ENCODE measurements around the gene NFKBIZ. TPM values are rescaled to one million over a fixed set of nuclear protein-coding genes. Genes with fewer than 3 reads are reported as not detected.

Gene NFKBIZ
- total RNA-seq, 1 donor from 2014 or later: 349 TPM

- intact Hi-C loops (cut with DNase I): no loop called here
- H3K9me3 ChIP-seq: no peaks in the 10 kb centered on the region
- H3K4me3 ChIP-seq: no peak overlapping the region
- H3K27ac ChIP-seq: no peak overlapping the region
- TF ChIP-seq CTCF (IDR thresholded peaks at IDR 0.05): no peak
- no peak for DNase-seq (ENCODE audit: low spot score in 2 of 2)
- no peaks in the 10 kb centered on the region for H3K27me3 ChIP-seq
- peaks cover 0 to 13% of the 10 kb centered on the region in 2 donors for H3K4me1 ChIP-seq
- H3K36me3 ChIP-seq: peaks cover 5 to 18% of the 10 kb centered on the region in 2 donors
Measured at GRCh38 chr3:101865751-101866509, 16.6 kb downstream of the NFKBIZ start.

- H3K27ac ChIP-seq: peak overlapping the region in 1 of 2 donors; percentile 15
- DNase-seq (ENCODE audit: low spot score in 2 of 2): no peak
- no peak for TF ChIP-seq CTCF (IDR thresholded peaks at IDR 0.05)
- no peak overlapping the region for H3K4me3 ChIP-seq
- H3K9me3 ChIP-seq: no peaks in the 10 kb centered on the region
- H3K27me3 ChIP-seq: no peaks in the 10 kb centered on the region
- intact Hi-C loops (cut with DNase I): no loop called here
- H3K36me3 ChIP-seq: peaks cover 0 to 4% of the 10 kb centered on the region in 2 donors
- H3K4me1 ChIP-seq: peaks cover 0 to 13% of the 10 kb centered on the region in 2 donors
Measured at GRCh38 chr3:101867511-101867910, 18.2 kb downstream of the NFKBIZ start.

- H3K27ac ChIP-seq: peak overlapping the region; percentile 2 to 15
- intact Hi-C loops (cut with DNase I): no loop called here
- no peak for TF ChIP-seq CTCF (IDR thresholded peaks at IDR 0.05)
Measured at GRCh38 chr3:101867996-101868395, 18.7 kb downstream of the NFKBIZ start.

GRCh38 chr3:101868534-101869464 lies 19.5 kb downstream of the NFKBIZ start:
- no peaks in the 10 kb centered on the region for H3K36me3 ChIP-seq
- H3K9me3 ChIP-seq: no peaks in the 10 kb centered on the region
- intact Hi-C loops (cut with DNase I): no loop called here
- DNase-seq (ENCODE audit: low spot score in 2 of 2): no peak
- H3K4me3 ChIP-seq: no peak overlapping the region
- no peaks in the 10 kb centered on the region for H3K27me3 ChIP-seq
- peak overlapping the region in 1 of 2 donors; percentile 2 for H3K27ac ChIP-seq
- peaks cover 0 to 13% of the 10 kb centered on the region in 2 donors for H3K4me1 ChIP-seq
- TF ChIP-seq CTCF (IDR thresholded peaks at IDR 0.05): no peak

More at GRCh38 chr3:101867996-101868395, 18.7 kb downstream of the NFKBIZ start:
- Histone ChIP-seq H3K27me3 (no peaks in the 10 kb centered on the region), H3K4me1 (peaks cover 0 to 13% of the 10 kb centered on the region in 2 donors), H3K9me3 (no peaks in the 10 kb centered on the region), H3K36me3 (peaks cover 0 to 4% of the 10 kb centered on the region in 2 donors), H3K4me3 (no peak overlapping the region)
- no peak for DNase-seq (ENCODE audit: low spot score in 2 of 2)

GRCh38 chr3:101870138-101870537 lies 20.8 kb downstream of the NFKBIZ start:
- no peak for TF ChIP-seq CTCF (IDR thresholded peaks at IDR 0.05)
- H3K27ac ChIP-seq: no peak overlapping the region
- H3K27me3 ChIP-seq: no peaks in the 10 kb centered on the region
- no peak overlapping the region for H3K4me3 ChIP-seq
- H3K9me3 ChIP-seq: no peaks in the 10 kb centered on the region
- no peak for DNase-seq (ENCODE audit: low spot score in 2 of 2)
- H3K4me1 ChIP-seq: peaks cover 0 to 13% of the 10 kb centered on the region in 2 donors
- intact Hi-C loops (cut with DNase I): no loop called here
- no peaks in the 10 kb centered on the region for H3K36me3 ChIP-seq

Measured in ascending aorta (tissue), 2 donors.